SK-N-SH treated with all-trans-retinoic acid at 6 μM for 48 hours (cell line): ENCODE results near the gene TECTA.

Source experiments
- ATAC-seq: fragments of 200-7000 bp; cut with Tn5 transposase; 3 replicates; pipeline ENCODE4 v1.9.1; 2020; ENCODE audit warnings: mild to moderate bottlenecking, moderate library complexity
- BACH2 ChIP-seq: fragments of 250-450 bp; sonication (Bioruptor Pico); IDR thresholded peaks from 2 replicates; pipeline ENCODE4 v1.9.0; 2021; ENCODE audit warnings: mild to moderate bottlenecking, borderline replicate concordance
- CSDC2 ChIP-seq: fragments of 250-450 bp; sonication (Bioruptor Pico); IDR thresholded peaks from 2 replicates; pipeline ENCODE4 v1.5.0; 2020; ENCODE audit warnings: mild to moderate bottlenecking, moderate library complexity
- CSRNP3 ChIP-seq: fragments of 250-450 bp; sonication (Bioruptor Pico); IDR thresholded peaks from 2 replicates; pipeline ENCODE4 v1.5.1; 2021; ENCODE audit warnings: mild to moderate bottlenecking, moderate library complexity
- ESRRG ChIP-seq: fragments of 250-450 bp; sonication (Bioruptor Pico); IDR thresholded peaks from 2 replicates; pipeline ENCODE4 v1.6.1; 2021; ENCODE audit warnings: mild to moderate bottlenecking
- GLIS3 ChIP-seq: fragments of 250-450 bp; sonication (Bioruptor Pico); IDR thresholded peaks from 2 replicates; pipeline ENCODE4 v1.5.0; 2020; ENCODE audit warnings: mild to moderate bottlenecking, moderate library complexity
- ISL1 ChIP-seq: fragments of 250-450 bp; sonication (Bioruptor Pico); IDR thresholded peaks from 2 replicates; pipeline ENCODE4 v2.1.2; 2022; ENCODE audit warnings: mild to moderate bottlenecking, moderate library complexity
- OSR1 ChIP-seq: fragments of 250-450 bp; sonication (Bioruptor Pico); IDR thresholded peaks from 2 replicates; pipeline ENCODE4 v1.8.0; 2022; ENCODE audit warnings: moderate library complexity, mild to moderate bottlenecking, inconsistent platforms
- PPARA ChIP-seq: fragments of 250-450 bp; sonication (Bioruptor Pico); IDR thresholded peaks from 2 replicates; pipeline ENCODE4 v1.5.0; 2020; ENCODE audit warnings: mild to moderate bottlenecking, borderline replicate concordance
- RARB ChIP-seq: fragments of 250-450 bp; sonication (Bioruptor Pico); IDR thresholded peaks from 2 replicates; pipeline ENCODE4 v1.8.0; 2021; ENCODE audit warnings: mild to moderate bottlenecking, moderate library complexity
- SNAI2 ChIP-seq: fragments of 250-450 bp; sonication (Bioruptor Pico); IDR thresholded peaks from 2 replicates; pipeline ENCODE4 v1.5.0; 2020; ENCODE audit warnings: mild to moderate bottlenecking, moderate library complexity
- TCF4 ChIP-seq: fragments of 250-450 bp; sonication (Bioruptor Pico); IDR thresholded peaks from 2 replicates; pipeline ENCODE4 v1.8.0; 2021; ENCODE audit warnings: mild to moderate bottlenecking, moderate library complexity, borderline replicate concordance
- TSHZ2 ChIP-seq: fragments of 250-450 bp; sonication (Bioruptor Pico); IDR thresholded peaks from 2 replicates; pipeline ENCODE4 v1.5.0; 2020; ENCODE audit warnings: mild to moderate bottlenecking, moderate library complexity
- ZC3H10 ChIP-seq: fragments of 250-450 bp; sonication (Bioruptor Pico); IDR thresholded peaks from 2 replicates; pipeline ENCODE4 v1.5.1; 2021; ENCODE audit warnings: mild to moderate bottlenecking, moderate library complexity
- ZFP3 ChIP-seq: fragments of 250-450 bp; sonication (Bioruptor Pico); IDR thresholded peaks from 2 replicates; pipeline ENCODE4 v1.5.0; 2020; ENCODE audit warnings: mild to moderate bottlenecking, moderate library complexity
- ZFP30 ChIP-seq: fragments of 450-650 bp; formaldehyde crosslinking; IDR thresholded peaks from 2 replicates; pipeline ENCODE4 v1.5.0; 2022; ENCODE audit warnings: mild to moderate bottlenecking, moderate library complexity
- ZNF565 ChIP-seq: fragments of 450-650 bp; formaldehyde crosslinking; conservative IDR thresholded peaks from 2 replicates; pipeline ENCODE4 v1.5.0; 2020; ENCODE audit warnings: low read depth, mild to moderate bottlenecking, moderate library complexity
- ZNF70 ChIP-seq: fragments of 450-650 bp; formaldehyde crosslinking; IDR thresholded peaks from 2 replicates; pipeline ENCODE4 v1.5.0; 2020; ENCODE audit warnings: mild to moderate bottlenecking, moderate library complexity
- ZNF8 ChIP-seq: fragments of 450-650 bp; formaldehyde crosslinking; IDR thresholded peaks from 2 replicates; pipeline ENCODE4 v1.5.0; 2020; ENCODE audit warnings: mild to moderate bottlenecking, moderate library complexity
- TF ChIP-seq, protein P1 (sequence below): fragments of 250-450 bp; sonication (Bioruptor Pico); IDR thresholded peaks from 2 replicates; pipeline ENCODE4 v1.8.0; 2020; ENCODE audit warnings: mild to moderate bottlenecking, moderate library complexity, borderline replicate concordance

The TECTA gene

GRCh38 chr11:121104312-121104762 is 3.3 kb downstream of the TECTA start:
- TF ChIP-seq SNAI2 (CRISPR knock-in tag): no peak
- TF ChIP-seq, all 23 proteins: peak for 0
- ATAC-seq: no peak

- ATAC-seq: no peak
- TF ChIP-seq BACH2 (CRISPR knock-in tag) (no peak), ZNF565 (CRISPR knock-in tag) (no peak), ZFP30 (CRISPR knock-in tag) (no peak), ZNF8 (CRISPR knock-in tag) (no peak), CSRNP3 (CRISPR knock-in tag) (no peak), ZNF70 (CRISPR knock-in tag) (no peak), ISL1 (CRISPR knock-in tag) (no peak)
Observed at GRCh38 chr11:121105063-121105480, 4.0 kb downstream of the TECTA start.

GRCh38 chr11:121105481-121106195 is 4.6 kb downstream of the TECTA start:
- no peak for ATAC-seq
- TF ChIP-seq ZFP30 (CRISPR knock-in tag) (no peak), ZFP3 (no peak), BACH2 (CRISPR knock-in tag) (no peak), CSDC2 (no peak), ZNF8 (CRISPR knock-in tag) (no peak), TCF4 (CRISPR knock-in tag) (no peak), GLIS3 (CRISPR knock-in tag) (no peak), RARB (CRISPR knock-in tag) (no peak), OSR1 (CRISPR knock-in tag) (no peak)

- TF ChIP-seq ZNF8 (CRISPR knock-in tag) (no peak), OSR1 (CRISPR knock-in tag) (no peak), TCF4 (CRISPR knock-in tag) (no peak), ZNF565 (CRISPR knock-in tag) (no peak), TSHZ2 (CRISPR knock-in tag) (no peak), BACH2 (CRISPR knock-in tag) (no peak), CSRNP3 (CRISPR knock-in tag) (no peak), ZNF70 (CRISPR knock-in tag) (no peak), RARB (CRISPR knock-in tag) (no peak), CSDC2 (no peak), ISL1 (CRISPR knock-in tag) (no peak), ZFP3 (no peak)
- TF ChIP-seq, protein P1, sequence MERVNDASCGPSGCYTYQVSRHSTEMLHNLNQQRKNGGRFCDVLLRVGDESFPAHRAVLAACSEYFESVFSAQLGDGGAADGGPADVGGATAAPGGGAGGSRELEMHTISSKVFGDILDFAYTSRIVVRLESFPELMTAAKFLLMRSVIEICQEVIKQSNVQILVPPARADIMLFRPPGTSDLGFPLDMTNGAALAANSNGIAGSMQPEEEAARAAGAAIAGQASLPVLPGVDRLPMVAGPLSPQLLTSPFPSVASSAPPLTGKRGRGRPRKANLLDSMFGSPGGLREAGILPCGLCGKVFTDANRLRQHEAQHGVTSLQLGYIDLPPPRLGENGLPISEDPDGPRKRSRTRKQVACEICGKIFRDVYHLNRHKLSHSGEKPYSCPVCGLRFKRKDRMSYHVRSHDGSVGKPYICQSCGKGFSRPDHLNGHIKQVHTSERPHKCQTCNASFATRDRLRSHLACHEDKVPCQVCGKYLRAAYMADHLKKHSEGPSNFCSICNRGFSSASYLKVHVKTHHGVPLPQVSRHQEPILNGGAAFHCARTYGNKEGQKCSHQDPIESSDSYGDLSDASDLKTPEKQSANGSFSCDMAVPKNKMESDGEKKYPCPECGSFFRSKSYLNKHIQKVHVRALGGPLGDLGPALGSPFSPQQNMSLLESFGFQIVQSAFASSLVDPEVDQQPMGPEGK (CRISPR knock-in tag): no peak
- ATAC-seq: no peak
Observed at GRCh38 chr11:121106812-121107211, 5.8 kb downstream of the TECTA start.

GRCh38 chr11:121108413-121108812 is 7.4 kb downstream of the TECTA start:
- ATAC-seq: no peak
- no peak for TF ChIP-seq ZFP30 (CRISPR knock-in tag)
- TF ChIP-seq CSDC2: no peak
- TF ChIP-seq TSHZ2 (CRISPR knock-in tag): no peak
- no peak for TF ChIP-seq PPARA
- TF ChIP-seq TCF4 (CRISPR knock-in tag): no peak
- no peak for TF ChIP-seq SNAI2 (CRISPR knock-in tag)
- TF ChIP-seq ZC3H10 (CRISPR knock-in tag): no peak
- no peak for TF ChIP-seq ZNF8 (CRISPR knock-in tag)
- no peak for TF ChIP-seq ESRRG (CRISPR knock-in tag)
- TF ChIP-seq CSRNP3 (CRISPR knock-in tag): no peak
- no peak for TF ChIP-seq BACH2 (CRISPR knock-in tag)
